Measurements from ENCODE around the gene UST.

The UST gene

DNA sequence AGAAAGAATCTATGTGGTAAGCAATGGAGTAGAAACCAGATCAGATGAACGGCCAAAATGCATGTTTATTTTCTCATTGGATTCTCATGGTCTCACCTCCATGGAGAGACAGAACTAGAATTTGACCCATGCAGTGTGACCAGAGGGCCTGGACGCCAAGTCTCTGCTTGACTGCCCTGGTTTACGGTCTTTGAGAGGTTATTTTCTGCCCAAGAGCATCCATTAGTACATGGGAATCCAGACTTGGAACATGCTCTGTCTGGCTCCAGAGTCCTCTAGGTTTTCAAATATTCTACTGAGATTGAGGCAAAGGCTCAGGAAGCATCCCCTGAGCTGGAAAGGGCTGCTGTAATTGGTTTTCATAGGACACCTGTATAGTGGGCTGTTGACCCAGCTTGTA, 45.5 kb upstream of the UST start:
- TF ChIP-seq, protein P1, sequence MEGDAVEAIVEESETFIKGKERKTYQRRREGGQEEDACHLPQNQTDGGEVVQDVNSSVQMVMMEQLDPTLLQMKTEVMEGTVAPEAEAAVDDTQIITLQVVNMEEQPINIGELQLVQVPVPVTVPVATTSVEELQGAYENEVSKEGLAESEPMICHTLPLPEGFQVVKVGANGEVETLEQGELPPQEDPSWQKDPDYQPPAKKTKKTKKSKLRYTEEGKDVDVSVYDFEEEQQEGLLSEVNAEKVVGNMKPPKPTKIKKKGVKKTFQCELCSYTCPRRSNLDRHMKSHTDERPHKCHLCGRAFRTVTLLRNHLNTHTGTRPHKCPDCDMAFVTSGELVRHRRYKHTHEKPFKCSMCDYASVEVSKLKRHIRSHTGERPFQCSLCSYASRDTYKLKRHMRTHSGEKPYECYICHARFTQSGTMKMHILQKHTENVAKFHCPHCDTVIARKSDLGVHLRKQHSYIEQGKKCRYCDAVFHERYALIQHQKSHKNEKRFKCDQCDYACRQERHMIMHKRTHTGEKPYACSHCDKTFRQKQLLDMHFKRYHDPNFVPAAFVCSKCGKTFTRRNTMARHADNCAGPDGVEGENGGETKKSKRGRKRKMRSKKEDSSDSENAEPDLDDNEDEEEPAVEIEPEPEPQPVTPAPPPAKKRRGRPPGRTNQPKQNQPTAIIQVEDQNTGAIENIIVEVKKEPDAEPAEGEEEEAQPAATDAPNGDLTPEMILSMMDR (IDR thresholded peaks at IDR 0.05; ENCODE audit: extremely low read depth, insufficient read depth, missing control alignments) = no peak
- DNase-seq (ENCODE audit: low spot score) = no peak
- in situ Hi-C loops (cut with MboI; ENCODE audit: low pct_unique_long_range_greater_than_20kb, low sequenced_read_pairs, unreplicated experiment) = no loop called here

DNA sequence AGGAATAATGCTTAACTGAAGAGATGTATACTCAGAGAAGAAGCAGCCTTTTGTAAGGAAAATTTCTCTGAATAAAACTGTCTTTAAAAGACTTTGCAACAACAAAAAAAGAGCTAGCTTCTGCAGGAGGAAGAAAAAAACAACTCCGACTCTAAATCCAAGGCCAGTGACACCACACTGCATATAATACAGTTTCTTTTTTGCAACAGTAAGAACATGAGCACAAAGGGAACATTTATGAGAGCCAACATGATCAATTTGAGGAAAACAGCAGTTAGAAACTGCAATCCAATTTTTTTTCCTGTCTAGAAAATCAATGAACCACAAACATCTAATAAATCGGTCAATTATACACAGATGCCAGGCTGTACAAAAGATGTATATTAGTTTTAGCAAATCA, 42.9 kb upstream of the UST start:
- no peak for DNase-seq (ENCODE audit: low spot score)
- in situ Hi-C loops (cut with MboI; ENCODE audit: low pct_unique_long_range_greater_than_20kb, low sequenced_read_pairs, unreplicated experiment) = no loop called here
- TF ChIP-seq, protein P1 (IDR thresholded peaks at IDR 0.05; ENCODE audit: extremely low read depth, insufficient read depth, missing control alignments) = no peak

DNA sequence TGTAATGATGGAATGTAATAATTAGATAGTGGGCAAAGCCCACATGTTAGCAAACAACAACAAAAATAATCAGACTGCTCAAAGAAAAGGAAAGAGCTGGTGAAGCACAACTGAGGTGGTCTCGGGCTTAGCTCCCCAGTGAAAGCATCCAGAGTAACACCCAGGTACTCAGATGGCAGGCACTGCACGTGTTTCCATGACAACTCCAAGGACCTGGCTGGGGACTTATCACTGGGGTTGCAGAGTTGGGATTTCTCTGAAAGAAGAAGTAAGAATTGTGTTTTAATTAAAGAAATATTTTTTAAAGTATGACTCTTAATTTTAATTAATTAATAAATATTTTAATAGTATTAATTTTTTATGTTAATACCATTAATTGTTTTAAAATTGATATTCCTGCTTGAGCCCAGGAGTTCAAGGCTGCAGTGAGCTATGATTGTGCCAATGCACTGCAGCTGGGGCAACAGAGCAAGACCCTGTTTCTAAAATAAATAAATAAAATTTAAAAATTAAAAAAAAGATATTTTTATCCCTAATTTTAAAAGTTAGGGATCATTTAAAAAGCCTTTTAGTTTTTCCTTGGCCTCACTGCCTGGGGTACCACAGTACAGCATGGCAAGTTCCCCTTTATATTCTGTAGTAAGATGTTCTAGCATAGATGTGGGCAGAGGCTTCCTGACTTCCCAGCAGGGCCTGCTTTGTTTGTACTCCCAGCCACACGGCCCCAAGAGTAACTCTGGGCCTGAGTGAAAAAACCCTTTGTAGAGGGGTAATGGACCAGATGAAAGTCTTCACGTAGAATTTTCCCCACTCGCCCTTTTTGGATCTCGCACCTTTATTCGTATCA, 42.2 kb upstream of the UST start:
- TF ChIP-seq, protein P1 (IDR thresholded peaks at IDR 0.05; ENCODE audit: extremely low read depth, insufficient read depth, missing control alignments) = no peak
- DNase-seq (ENCODE audit: low spot score) = no peak
- in situ Hi-C loops (cut with MboI; ENCODE audit: low pct_unique_long_range_greater_than_20kb, low sequenced_read_pairs, unreplicated experiment) = no loop called here

DNA sequence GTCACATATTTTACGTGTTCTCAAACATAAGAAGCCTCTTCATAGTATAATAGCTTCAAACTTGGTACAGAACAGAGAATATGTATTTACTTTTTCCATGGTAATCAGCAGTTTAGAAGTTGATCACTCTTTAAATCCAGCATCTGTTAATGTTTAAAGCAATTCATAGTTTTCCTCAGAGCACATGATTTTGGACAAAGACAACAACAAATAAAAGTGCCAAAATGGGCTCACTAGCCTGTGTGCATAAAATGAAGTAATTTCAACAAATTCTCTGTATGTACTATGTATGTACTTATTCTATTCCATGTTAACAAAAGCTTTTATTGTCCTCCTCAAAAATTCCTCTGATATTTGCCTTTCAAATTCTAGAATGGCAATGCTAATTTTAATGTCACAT, 38.1 kb upstream of the UST start:
- no peak for DNase-seq (ENCODE audit: low spot score)
- in situ Hi-C loops (cut with MboI; ENCODE audit: low pct_unique_long_range_greater_than_20kb, low sequenced_read_pairs, unreplicated experiment) = no loop called here
- TF ChIP-seq, protein P1 (IDR thresholded peaks at IDR 0.05; ENCODE audit: extremely low read depth, insufficient read depth, missing control alignments) = no peak

DNA sequence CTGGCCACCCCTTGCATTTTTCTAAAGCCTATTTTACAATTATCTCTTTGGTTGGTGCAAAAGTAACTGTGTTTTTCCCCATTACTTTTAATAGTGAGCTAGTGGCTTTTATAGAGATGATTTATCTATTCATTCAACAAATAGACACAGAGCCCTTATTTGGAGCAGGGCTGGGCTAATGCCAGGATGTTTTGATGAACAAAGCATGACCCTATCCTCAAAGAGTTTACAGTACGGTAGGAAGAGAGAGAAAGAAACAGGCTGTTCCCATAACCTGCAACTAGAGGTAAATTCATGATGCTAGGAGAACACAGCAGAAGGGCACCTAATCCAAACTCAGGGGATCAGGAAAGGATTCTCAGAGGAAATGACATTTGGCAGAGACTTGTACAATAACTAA, 37.3 kb upstream of the UST start:
- TF ChIP-seq, protein P1 (IDR thresholded peaks at IDR 0.05; ENCODE audit: extremely low read depth, insufficient read depth, missing control alignments) = no peak
- in situ Hi-C loops (cut with MboI; ENCODE audit: low pct_unique_long_range_greater_than_20kb, low sequenced_read_pairs, unreplicated experiment) = no loop called here

DNA sequence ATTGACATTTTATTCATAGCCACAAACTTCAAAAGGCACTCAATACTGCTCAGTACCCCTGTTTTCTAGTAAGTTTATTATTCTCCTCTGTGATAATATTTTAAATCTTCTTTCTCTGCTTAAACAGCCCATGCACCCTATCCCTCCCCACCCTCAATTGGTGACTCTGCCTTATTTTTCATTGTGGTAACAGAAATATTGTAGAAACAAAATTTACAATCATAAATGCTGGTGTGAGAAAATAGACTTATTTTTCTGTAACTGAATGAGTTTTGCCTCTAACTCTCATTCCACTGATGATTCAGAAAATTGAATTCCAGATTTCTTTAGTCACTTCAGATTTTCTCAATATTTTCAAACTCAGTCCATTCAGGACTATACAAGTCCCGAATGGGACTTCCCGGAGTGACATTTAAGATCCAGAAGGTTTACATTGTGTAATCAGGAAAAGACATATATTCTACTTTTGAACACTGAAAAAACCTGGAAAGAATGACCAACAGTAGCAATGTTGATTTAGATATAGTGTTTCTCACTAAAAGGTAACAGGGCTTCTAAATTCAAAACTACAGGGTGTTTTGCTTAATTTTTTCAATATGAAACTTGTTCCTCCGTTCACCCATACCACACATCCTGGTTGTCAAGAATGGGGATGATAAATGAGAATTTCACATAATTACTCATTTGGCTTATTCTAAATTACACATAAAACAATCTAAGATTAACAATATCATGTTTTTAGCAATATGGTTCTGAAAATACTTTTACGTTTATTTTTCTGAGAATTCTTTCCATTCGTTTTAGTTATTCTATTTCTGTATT, 34.8 kb upstream of the UST start:
- DNase-seq (ENCODE audit: low spot score) = no peak
- TF ChIP-seq, protein P1 (IDR thresholded peaks at IDR 0.05; ENCODE audit: extremely low read depth, insufficient read depth, missing control alignments) = no peak
- in situ Hi-C loops (cut with MboI; ENCODE audit: low pct_unique_long_range_greater_than_20kb, low sequenced_read_pairs, unreplicated experiment) = no loop called here

More for the DNA sequence above, 37.3 kb upstream of the UST start:
- DNase-seq (ENCODE audit: low spot score) = no peak
